GM12878 (cell line): ENCODE results near the gene DLG2.

ENCODE experiments used
- EGR1 ChIP-seq, 2 experiments: IDR thresholded peaks; 1 replicate in 1 of 2; 2 replicates in 1 of 2; pipeline ENCODE4 v1.6.1; 2011 to 2012; ENCODE audit warnings: low read depth in 2 of 2, low read length in 2 of 2, borderline replicate concordance in 1 of 2, mild to moderate bottlenecking in 1 of 2, moderate library complexity in 1 of 2
- TAF1 ChIP-seq: IDR thresholded peaks from 2 replicates; pipeline ENCODE4 v1.6.1; 2011; ENCODE audit warnings: mild to moderate bottlenecking, low read depth, low read length, borderline replicate concordance

DNA sequence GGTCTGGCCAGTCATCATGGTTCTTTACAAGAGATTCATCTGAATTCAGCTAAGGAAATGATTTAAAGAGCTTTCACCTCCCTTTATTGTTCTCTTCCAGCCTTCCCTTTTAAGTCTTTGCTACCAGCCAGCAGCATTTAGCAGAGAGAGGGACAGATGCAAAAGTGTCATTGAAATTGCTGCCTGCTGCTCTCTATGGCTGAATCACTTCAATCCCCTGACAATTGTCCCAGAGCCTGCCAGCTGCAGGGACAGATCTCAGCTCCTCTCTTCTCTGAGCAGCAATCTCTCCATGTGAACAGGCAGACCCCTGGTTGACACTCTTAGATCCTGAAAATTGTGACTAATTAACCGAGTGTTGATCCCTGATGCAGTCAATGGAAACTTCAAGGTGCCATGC lies 1524.0 kb downstream of the DLG2 start:
- no peak for TF ChIP-seq TAF1
- TF ChIP-seq EGR1 (IDR thresholded peaks at IDR 0.05; ENCODE audit: borderline replicate concordance in 1 of 2, low read depth in 2 of 2, low read length in 2 of 2), result no peak
